GM12864 (cell line): Measurements from ENCODE around the gene SEMA7A.

ENCODE experiments used
- DNase-seq: peaks from one replicate; pipeline ENCODE4 v3.0.0-alpha.2; 2011; ENCODE audit warnings: low read depth
- H3K4me3 ChIP-seq: 2 replicates; pipeline ENCODE4 v1.5.1; 2011; ENCODE audit warnings: mild to moderate bottlenecking, low read depth, low read length, control low read depth
- CTCF ChIP-seq: IDR thresholded peaks from 2 replicates; pipeline ENCODE4 v1.5.1; 2011; ENCODE audit warnings: low read depth, mild to moderate bottlenecking, moderate library complexity, low read length, control low read depth, inconsistent platforms; ENCODE audit errors: missing control alignments

The SEMA7A gene

GRCh38 chr15:74412159-74412558 lies 21.6 kb downstream of the SEMA7A start:
- H3K4me3 ChIP-seq = no peak overlapping the region
- TF ChIP-seq CTCF = no peak

GRCh38 chr15:74411686-74412085 lies 22.1 kb downstream of the SEMA7A start:
- no peak for DNase-seq
- no peak for TF ChIP-seq CTCF
- no peak overlapping the region for H3K4me3 ChIP-seq

More at GRCh38 chr15:74412159-74412558, 21.6 kb downstream of the SEMA7A start:
- no peak for DNase-seq

- DNase-seq = no peak
- H3K4me3 ChIP-seq = no peak overlapping the region
- no peak for TF ChIP-seq CTCF
Measured at GRCh38 chr15:74410502-74410901, 23.3 kb downstream of the SEMA7A start.

- no peak for DNase-seq
- no peak for TF ChIP-seq CTCF
- no peak overlapping the region for H3K4me3 ChIP-seq
Measured at GRCh38 chr15:74409225-74409624, 24.5 kb downstream of the SEMA7A start.

GRCh38 chr15:74408815-74409214 lies 24.9 kb downstream of the SEMA7A start:
- no peak for DNase-seq
- no peak overlapping the region for H3K4me3 ChIP-seq
- TF ChIP-seq CTCF = no peak

- no peak overlapping the region for H3K4me3 ChIP-seq
- no peak for TF ChIP-seq CTCF
- DNase-seq = no peak
Measured at GRCh38 chr15:74408385-74408784, 25.4 kb downstream of the SEMA7A start.

GRCh38 chr15:74406992-74407705 lies 26.6 kb downstream of the SEMA7A start:
- no peak for DNase-seq
- no peak for TF ChIP-seq CTCF
- no peak overlapping the region for H3K4me3 ChIP-seq
